Left ventricle myocardium inferior (tissue), 1 donor: ENCODE measurements around the gene PIGS. TPM values are rescaled to one million over a fixed set of nuclear protein-coding genes. Genes with fewer than 3 reads are reported as not detected.

ENCODE experiments used
- DNase-seq: peaks from one replicate; pipeline ENCODE4 v3.0.0-alpha.2; 2020
- H3K27ac ChIP-seq: fragments of 200-600 bp; replicated peaks from 2 replicates; pipeline ENCODE4 v1.8.0; 2021
- H3K27me3 ChIP-seq: fragments of 200-600 bp; 2 replicates; pipeline ENCODE4 v1.8.0; 2021; ENCODE audit warnings: low read depth
- H3K36me3 ChIP-seq: fragments of 200-600 bp; 2 replicates; pipeline ENCODE4 v1.8.0; 2021
- H3K4me1 ChIP-seq: fragments of 200-600 bp; 2 replicates; pipeline ENCODE4 v1.8.0; 2021
- H3K4me3 ChIP-seq: fragments of 200-600 bp; 2 replicates; pipeline ENCODE4 v1.8.0; 2021; ENCODE audit warnings: mild to moderate bottlenecking, moderate library complexity
- H3K9me3 ChIP-seq: fragments of 200-600 bp; replicated peaks from 2 replicates; pipeline ENCODE4 v1.8.0; 2021
- intact Hi-C: fragments of 100-400 bp; cut with micrococcal nuclease; formaldehyde crosslinking; loops from one replicate; pipeline ENCODE4 v1.11.0; 2022
- total RNA-seq: library from RNA; stranded (reverse); fragmentation: NEBNext Ultra II Directional; extraction: Animal tissue kit (Norgen Biotek cat#: 25700); gene quantifications from one replicate; pipeline ENCODE4 v1.2.1, GENCODE V29; 2021
- TF ChIP-seq, protein P1 (sequence below): fragments of 200-600 bp; IDR thresholded peaks from 2 replicates; pipeline ENCODE4 v1.8.0; 2021; ENCODE audit warnings: antibody characterized with exemption, mild to moderate bottlenecking, borderline replicate concordance
- donor health status: DM: no; HTN: yes; CAD: no; lungs with severe emphysema.

The PIGS gene
- total RNA-seq, 1 donor from 2014 or later: 38.2 TPM

DNA sequence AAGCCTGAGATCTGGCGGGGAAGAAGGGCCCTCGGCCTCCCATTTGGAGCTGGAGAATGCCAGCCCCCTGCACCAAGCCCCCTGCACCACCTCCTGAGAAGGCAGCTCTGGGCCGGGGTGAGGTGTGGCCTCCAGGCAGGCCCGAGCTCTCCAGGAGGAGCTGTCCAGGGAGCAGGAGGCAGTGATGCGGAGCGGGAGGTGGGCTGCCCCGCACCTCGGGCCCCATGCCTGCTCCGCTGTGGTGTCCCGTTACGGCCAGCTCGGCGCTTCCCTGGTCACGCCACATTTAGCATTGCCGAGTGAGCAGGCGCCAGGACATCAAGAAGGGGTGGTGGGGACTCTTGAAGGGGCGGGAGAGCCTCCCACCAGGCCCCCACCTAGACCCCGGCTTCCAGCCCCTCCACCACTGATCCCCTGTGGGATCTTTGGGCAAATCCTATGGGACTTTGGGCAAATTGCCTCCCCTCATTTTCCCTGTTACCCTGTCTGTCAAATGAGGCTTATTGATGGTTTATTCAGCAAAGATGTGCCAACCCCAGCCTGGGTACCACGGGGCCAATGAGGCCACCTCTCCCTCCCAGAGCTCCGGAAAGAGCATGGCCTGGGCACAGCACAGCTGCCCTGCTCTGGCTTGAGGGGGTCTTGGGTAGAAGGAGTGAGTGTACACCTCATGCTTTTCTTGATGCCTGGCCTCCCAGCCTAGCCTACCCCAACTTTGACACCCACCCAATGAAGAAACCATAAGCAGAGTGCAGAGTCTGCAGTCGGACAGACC lies 49.8 kb downstream of the PIGS start:
- Histone ChIP-seq H3K36me3 (no peaks in the 10 kb centered on the region), H3K9me3 (no peaks in the 10 kb centered on the region), H3K27me3 (peaks cover 10% of the 10 kb centered on the region), H3K4me1 (no peaks in the 10 kb centered on the region), H3K4me3 (no peak overlapping the region), H3K27ac (no peak overlapping the region)
- DNase-seq: no peak
- intact Hi-C loops: no loop called here
- TF ChIP-seq, protein P1, sequence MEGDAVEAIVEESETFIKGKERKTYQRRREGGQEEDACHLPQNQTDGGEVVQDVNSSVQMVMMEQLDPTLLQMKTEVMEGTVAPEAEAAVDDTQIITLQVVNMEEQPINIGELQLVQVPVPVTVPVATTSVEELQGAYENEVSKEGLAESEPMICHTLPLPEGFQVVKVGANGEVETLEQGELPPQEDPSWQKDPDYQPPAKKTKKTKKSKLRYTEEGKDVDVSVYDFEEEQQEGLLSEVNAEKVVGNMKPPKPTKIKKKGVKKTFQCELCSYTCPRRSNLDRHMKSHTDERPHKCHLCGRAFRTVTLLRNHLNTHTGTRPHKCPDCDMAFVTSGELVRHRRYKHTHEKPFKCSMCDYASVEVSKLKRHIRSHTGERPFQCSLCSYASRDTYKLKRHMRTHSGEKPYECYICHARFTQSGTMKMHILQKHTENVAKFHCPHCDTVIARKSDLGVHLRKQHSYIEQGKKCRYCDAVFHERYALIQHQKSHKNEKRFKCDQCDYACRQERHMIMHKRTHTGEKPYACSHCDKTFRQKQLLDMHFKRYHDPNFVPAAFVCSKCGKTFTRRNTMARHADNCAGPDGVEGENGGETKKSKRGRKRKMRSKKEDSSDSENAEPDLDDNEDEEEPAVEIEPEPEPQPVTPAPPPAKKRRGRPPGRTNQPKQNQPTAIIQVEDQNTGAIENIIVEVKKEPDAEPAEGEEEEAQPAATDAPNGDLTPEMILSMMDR: no peak

DNA sequence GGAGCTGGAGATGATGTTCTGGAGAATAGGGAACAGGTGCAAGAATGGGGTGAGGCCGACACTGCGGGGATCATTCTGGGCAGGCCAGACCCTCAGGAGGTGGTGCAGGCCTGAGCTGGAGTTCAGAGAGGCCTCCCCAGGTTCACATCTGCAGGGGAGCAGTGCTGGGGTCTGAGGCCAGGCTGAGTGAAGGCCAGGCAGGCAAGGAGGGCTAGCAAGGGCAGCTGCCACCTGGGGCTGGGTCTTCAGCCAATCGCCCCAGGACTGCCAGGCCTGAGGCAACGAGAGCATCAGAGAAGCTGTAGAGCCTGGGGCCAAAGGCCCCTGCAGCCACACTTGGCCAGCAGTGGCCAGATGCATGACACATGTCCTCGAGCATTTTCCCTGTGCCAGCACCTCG lies 50.6 kb downstream of the PIGS start:
- no peak for DNase-seq
- Histone ChIP-seq H3K36me3 (no peaks in the 10 kb centered on the region), H3K9me3 (no peaks in the 10 kb centered on the region), H3K27me3 (peaks cover 10% of the 10 kb centered on the region), H3K4me3 (no peak overlapping the region), H3K4me1 (no peaks in the 10 kb centered on the region), H3K27ac (no peak overlapping the region)
- TF ChIP-seq, protein P1: no peak
- intact Hi-C loops: no loop called here

DNA sequence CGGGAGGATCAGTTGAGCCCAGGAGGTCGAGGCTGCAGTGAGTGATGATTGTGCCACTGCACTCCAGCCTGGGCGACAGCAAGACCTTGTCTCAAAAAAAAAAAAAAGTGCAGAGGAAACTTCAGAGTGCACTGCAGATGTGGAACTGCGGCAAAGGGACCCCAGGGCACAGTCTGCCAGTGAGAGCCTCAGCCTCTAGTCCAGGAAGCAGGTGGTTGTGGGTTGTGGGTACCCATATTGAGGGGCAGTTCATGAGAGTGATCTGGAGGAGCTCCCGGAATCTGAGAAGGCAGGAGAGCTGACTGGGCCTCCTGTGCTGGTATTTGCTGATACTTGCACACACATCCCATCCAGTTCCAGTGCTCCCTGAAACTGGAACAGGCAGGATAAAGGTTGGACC lies 52.1 kb downstream of the PIGS start:
- TF ChIP-seq, protein P1: no peak
- Histone ChIP-seq H3K4me1 (no peaks in the 10 kb centered on the region), H3K9me3 (no peaks in the 10 kb centered on the region), H3K36me3 (no peaks in the 10 kb centered on the region), H3K27ac (no peak overlapping the region), H3K27me3 (peaks cover 17% of the 10 kb centered on the region), H3K4me3 (no peak overlapping the region)
- no peak for DNase-seq
- intact Hi-C loops: no loop called here

DNA sequence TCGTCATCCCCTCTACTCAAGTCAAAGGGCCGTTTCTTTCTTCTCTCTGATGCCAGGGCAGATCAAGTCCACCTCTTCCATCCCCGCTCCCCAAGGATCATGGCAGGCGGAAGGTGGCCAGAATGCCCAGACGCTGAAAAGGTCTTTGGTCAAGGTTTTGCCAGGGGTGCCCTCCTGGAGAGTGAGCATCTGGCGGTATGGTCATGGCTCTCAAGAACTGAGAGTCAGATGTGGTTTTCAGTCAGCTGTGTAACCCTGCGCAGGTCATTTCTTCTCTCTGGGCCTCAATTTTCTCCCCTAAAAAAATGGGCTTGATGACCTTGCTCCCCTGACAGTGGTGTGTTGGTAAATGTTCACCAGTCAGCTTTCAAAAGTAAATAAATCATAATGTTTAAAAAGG lies 52.7 kb downstream of the PIGS start:
- TF ChIP-seq, protein P1: no peak
- H3K4me3 ChIP-seq: no peak overlapping the region
- no peaks in the 10 kb centered on the region for H3K9me3 ChIP-seq
- intact Hi-C loops: no loop called here
- no peak for DNase-seq
- no peaks in the 10 kb centered on the region for H3K4me1 ChIP-seq
- no peak overlapping the region for H3K27ac ChIP-seq
- H3K36me3 ChIP-seq: no peaks in the 10 kb centered on the region
- peaks cover 24% of the 10 kb centered on the region for H3K27me3 ChIP-seq

DNA sequence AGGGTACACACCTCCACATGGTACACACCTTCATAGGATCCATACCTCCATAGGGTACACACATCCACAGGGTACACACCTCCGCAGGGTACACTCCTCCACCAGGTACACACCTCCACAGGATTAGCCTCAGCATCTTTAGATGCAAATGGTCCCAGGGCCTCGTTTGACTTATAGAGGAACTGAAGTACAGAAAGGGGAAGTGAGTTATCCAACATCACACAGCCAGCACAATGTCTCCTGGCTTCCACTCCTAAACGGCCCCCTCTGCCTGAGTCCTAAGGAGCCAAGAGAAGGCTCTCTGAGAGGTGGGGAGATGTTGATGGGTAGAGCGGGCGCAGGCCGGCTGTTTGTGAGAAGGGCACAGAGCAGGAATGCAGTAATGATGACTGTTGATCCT lies 53.2 kb downstream of the PIGS start:
- H3K9me3 ChIP-seq: no peaks in the 10 kb centered on the region
- no peak overlapping the region for H3K4me3 ChIP-seq
- no peaks in the 10 kb centered on the region for H3K36me3 ChIP-seq
- no peaks in the 10 kb centered on the region for H3K4me1 ChIP-seq
- no peak for DNase-seq
- intact Hi-C loops: no loop called here
- no peak overlapping the region for H3K27ac ChIP-seq
- TF ChIP-seq, protein P1: no peak
- peaks cover 28% of the 10 kb centered on the region for H3K27me3 ChIP-seq
